Measurements from ENCODE around the gene WDR47.

DNA sequence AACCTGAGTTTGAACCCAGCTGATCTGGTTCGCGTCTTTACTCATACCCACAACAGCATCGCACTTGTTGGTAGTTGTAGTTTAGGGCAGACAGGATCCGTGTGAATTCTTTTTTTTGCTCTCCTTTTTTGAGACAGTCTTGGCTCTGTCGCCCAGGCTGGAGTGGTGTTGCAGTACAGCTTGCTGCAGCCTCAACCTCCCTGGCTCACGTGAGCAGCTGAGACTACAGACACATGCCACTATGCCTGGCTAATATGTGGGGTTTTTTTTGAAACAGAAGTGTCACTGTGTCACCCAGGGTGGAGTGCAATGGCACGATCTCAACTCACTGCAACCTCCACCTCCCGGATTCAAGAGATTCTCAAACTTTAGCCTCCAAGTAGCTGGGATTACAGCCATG, 26.0 kb upstream of the WDR47 start:
- TF ChIP-seq, protein P1, sequence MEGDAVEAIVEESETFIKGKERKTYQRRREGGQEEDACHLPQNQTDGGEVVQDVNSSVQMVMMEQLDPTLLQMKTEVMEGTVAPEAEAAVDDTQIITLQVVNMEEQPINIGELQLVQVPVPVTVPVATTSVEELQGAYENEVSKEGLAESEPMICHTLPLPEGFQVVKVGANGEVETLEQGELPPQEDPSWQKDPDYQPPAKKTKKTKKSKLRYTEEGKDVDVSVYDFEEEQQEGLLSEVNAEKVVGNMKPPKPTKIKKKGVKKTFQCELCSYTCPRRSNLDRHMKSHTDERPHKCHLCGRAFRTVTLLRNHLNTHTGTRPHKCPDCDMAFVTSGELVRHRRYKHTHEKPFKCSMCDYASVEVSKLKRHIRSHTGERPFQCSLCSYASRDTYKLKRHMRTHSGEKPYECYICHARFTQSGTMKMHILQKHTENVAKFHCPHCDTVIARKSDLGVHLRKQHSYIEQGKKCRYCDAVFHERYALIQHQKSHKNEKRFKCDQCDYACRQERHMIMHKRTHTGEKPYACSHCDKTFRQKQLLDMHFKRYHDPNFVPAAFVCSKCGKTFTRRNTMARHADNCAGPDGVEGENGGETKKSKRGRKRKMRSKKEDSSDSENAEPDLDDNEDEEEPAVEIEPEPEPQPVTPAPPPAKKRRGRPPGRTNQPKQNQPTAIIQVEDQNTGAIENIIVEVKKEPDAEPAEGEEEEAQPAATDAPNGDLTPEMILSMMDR (IDR thresholded peaks at IDR 0.05), result no peak
- TF ChIP-seq EP300 (IDR thresholded peaks at IDR 0.05) (no peak), POLR2A (IDR thresholded peaks at IDR 0.05; ENCODE audit: low read length) (no peak), FOSL2 (IDR thresholded peaks at IDR 0.05) (no peak), FOSL2 (CRISPR knock-in tag; IDR thresholded peaks at IDR 0.05) (no peak), BHLHE40 (IDR thresholded peaks at IDR 0.05; ENCODE audit: low read depth, low read length) (no peak), NR3C1 (IDR thresholded peaks at IDR 0.05) (no peak), JUN (IDR thresholded peaks at IDR 0.05) (no peak)

Data from A549 (cell line).